GM08714 (cell line): ENCODE results near the gene GOLGA6L24.
A peak's percentile ranks its signal among the peaks of the same experiment; 100 is the strongest.
"Not testable (repeated sequence)": the region's sequence is repeated elsewhere in the genome, so short reads cannot be mapped to it uniquely, and the experiment has no call there.

Source experiments
- H3K4me3 ChIP-seq: fragments of 200-500 bp; sonication (Bioruptor generic); 2 replicates; pipeline ENCODE4 v1.5.1; 2014; ENCODE audit warnings: mild to moderate bottlenecking, low read length, inconsistent platforms

Gene GOLGA6L24

GRCh38 chr15:28357984-28358383, at the start of gene GOLGA6L24:
Gene GOLGA6L24, minus strand, starts transcription at chr15:28358084. Its CDS starts 61 bp downstream, at chr15:28358023.
- not testable (repeated sequence) for H3K4me3 ChIP-seq

- H3K4me3 ChIP-seq, result not testable (repeated sequence)
Measured at GRCh38 chr15:28402774-28403435, 45.0 kb upstream of the GOLGA6L24 start.

GRCh38 chr15:28396022-28396421, 38.1 kb upstream of the GOLGA6L24 start:
- not testable (repeated sequence) for H3K4me3 ChIP-seq

GRCh38 chr15:28380053-28380452, 22.2 kb upstream of the GOLGA6L24 start:
- H3K4me3 ChIP-seq, result not testable (repeated sequence)

GRCh38 chr15:28378364-28378763, 20.5 kb upstream of the GOLGA6L24 start, which contains the start of gene GOLGA8F:
Gene GOLGA8F, plus strand, starts transcription at chr15:28378664. Its CDS starts 98 bp downstream, at chr15:28378762.
- not testable (repeated sequence) for H3K4me3 ChIP-seq

GRCh38 chr15:28365502-28365901, 7.6 kb upstream of the GOLGA6L24 start:
- H3K4me3 ChIP-seq, result not testable (repeated sequence)

- peak within 1 kb of the TSS; percentile 69; the same call in 1 of the 2 replicates for H3K4me3 ChIP-seq
Measured at GRCh38 chr15:28322129-28322588, 35.7 kb downstream of the GOLGA6L24 start, which contains the start of gene HERC2. Gene HERC2, minus strand, starts transcription at chr15:28322179. Its CDS starts 746 bp downstream, at chr15:28321433.

GRCh38 chr15:28321358-28322078, 36.4 kb downstream of the GOLGA6L24 start:
- peak overlapping the region; percentile 69; the same call in 1 of the 2 replicates for H3K4me3 ChIP-seq

- H3K4me3 ChIP-seq, result not testable (repeated sequence)
Measured at GRCh38 chr15:28319725-28320124, 38.2 kb downstream of the GOLGA6L24 start.

- not testable (repeated sequence) for H3K4me3 ChIP-seq
Measured at GRCh38 chr15:28318828-28319227, 39.1 kb downstream of the GOLGA6L24 start.

GRCh38 chr15:28318122-28318521, 39.8 kb downstream of the GOLGA6L24 start:
- H3K4me3 ChIP-seq, result not testable (repeated sequence)

GRCh38 chr15:28316958-28317357, 40.9 kb downstream of the GOLGA6L24 start:
- H3K4me3 ChIP-seq, result not testable (repeated sequence)

- H3K4me3 ChIP-seq, result not testable (repeated sequence)
Measured at GRCh38 chr15:28310454-28310853, 47.4 kb downstream of the GOLGA6L24 start.

- not testable (repeated sequence) for H3K4me3 ChIP-seq
Measured at GRCh38 chr15:28308718-28309117, 49.2 kb downstream of the GOLGA6L24 start.
